Astrocyte of the spinal cord (primary cell): ENCODE data around the gene EFNB3.

ENCODE experiments used
- DNase-seq: peaks from one replicate; pipeline ENCODE4 v3.0.0; 2011; ENCODE audit warnings: low read depth, low spot score
- H3K4me3 ChIP-seq: 2 replicates; pipeline ENCODE4 v1.5.1; 2011; ENCODE audit warnings: low read depth, mild to moderate bottlenecking, low read length, moderate library complexity
- in situ Hi-C: cut with HindIII; loops from 2 replicates; pipeline ENCODE4 v1.10.0; 2017; ENCODE audit warnings: low sequenced_read_pairs
- TF ChIP-seq, protein P1 (sequence below): IDR thresholded peaks from 2 replicates; pipeline ENCODE4 v1.5.1; 2012; ENCODE audit warnings: low read depth, mild to moderate bottlenecking, low read length, inconsistent platforms

EFNB3 gene, protein sequence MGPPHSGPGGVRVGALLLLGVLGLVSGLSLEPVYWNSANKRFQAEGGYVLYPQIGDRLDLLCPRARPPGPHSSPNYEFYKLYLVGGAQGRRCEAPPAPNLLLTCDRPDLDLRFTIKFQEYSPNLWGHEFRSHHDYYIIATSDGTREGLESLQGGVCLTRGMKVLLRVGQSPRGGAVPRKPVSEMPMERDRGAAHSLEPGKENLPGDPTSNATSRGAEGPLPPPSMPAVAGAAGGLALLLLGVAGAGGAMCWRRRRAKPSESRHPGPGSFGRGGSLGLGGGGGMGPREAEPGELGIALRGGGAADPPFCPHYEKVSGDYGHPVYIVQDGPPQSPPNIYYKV

DNA sequence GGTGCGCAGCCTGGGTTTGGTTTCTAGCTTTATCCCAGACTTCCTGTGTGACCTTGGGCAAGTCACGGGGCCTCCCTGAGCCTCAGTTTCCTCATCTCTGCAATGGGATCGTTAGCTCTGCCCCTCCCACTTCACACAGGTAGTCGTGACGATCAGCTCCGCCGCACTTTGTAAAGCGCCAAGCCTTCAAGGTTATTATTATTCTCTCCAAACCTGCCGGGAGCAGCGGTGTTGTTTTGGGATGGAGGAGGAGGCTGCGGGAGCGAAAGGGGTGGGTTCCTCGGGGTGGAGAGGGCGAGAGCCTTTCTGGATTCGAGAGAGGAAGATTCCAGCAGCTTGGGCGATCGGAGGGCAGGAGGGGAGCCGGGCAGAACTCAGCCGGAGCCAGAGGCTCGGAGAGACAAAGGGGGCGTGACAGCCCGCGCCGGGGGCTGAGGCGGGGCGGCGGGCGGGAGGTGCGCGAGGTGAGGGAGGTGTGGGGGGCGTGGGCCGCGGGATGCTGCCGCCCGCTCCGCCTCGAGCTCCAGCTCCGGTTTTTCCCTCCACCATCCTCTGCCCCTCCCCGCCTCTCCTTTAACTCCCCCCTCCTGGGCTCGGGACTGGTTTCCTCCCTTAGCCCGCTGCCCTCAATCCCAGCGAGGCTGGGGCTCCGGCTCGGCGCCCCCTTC, at the start of gene EFNB3:
Gene EFNB3, plus strand, starts transcription at position 602 of the 668 bp plus-strand sequence. CDS start 397 bp downstream, outside the sequence.
- DNase-seq, result peak; percentile 13
- TF ChIP-seq, protein P1, sequence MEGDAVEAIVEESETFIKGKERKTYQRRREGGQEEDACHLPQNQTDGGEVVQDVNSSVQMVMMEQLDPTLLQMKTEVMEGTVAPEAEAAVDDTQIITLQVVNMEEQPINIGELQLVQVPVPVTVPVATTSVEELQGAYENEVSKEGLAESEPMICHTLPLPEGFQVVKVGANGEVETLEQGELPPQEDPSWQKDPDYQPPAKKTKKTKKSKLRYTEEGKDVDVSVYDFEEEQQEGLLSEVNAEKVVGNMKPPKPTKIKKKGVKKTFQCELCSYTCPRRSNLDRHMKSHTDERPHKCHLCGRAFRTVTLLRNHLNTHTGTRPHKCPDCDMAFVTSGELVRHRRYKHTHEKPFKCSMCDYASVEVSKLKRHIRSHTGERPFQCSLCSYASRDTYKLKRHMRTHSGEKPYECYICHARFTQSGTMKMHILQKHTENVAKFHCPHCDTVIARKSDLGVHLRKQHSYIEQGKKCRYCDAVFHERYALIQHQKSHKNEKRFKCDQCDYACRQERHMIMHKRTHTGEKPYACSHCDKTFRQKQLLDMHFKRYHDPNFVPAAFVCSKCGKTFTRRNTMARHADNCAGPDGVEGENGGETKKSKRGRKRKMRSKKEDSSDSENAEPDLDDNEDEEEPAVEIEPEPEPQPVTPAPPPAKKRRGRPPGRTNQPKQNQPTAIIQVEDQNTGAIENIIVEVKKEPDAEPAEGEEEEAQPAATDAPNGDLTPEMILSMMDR, result no peak
- in situ Hi-C loops, result no loop called here
- peak within 1 kb of the TSS; percentile 33 for H3K4me3 ChIP-seq

DNA sequence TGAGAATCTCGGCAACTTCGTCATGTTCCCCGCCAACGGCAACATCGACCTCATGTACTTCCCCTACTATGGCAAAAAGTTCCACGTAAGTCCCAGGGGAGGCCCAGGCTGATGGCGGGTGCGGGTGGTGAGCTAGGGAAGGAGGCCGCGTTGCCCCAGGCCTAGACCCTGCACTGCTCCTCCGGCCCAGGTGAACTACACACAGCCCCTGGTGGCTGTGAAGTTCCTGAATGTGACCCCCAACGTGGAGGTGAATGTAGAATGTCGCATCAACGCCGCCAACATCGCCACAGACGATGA, 49.5 kb upstream of the EFNB3 start:
- no peak overlapping the region for H3K4me3 ChIP-seq
- TF ChIP-seq, protein P1, result no peak
- in situ Hi-C loops, result no loop called here
- no peak for DNase-seq

DNA sequence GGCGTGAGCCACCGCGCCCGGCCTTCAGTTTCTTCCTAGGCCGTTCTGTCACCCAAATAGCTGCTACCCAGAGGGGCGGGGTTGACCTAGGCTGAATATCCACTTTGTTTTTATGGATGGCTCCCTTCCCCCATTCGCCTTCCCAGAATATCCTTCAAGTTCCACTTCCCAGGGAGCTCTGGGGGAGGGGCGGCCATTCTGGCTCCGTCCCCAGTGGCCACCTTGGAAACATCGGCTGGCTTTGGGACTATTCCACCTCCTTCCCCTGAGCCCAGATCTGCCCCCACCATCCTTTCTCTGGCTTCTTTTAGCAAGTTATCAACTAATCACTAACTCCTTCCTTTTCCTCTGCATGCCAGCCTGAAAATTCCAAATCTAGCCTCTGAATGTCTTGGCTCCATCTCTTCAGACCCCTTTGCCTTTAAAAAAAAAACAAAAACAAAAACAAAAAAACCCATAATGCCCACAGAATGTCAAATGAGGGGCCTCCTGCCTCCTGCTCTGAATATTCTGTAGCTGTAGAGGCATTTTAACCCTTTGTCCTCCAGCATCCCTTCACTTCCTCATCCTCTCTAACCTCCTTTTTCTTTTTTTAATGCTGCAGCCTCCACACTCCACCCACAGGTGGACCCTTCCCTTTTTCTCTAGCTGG, 47.9 kb upstream of the EFNB3 start:
- H3K4me3 ChIP-seq, result no peak overlapping the region
- no peak for DNase-seq
- TF ChIP-seq, protein P1, result no peak
- in situ Hi-C loops, result no loop called here

DNA sequence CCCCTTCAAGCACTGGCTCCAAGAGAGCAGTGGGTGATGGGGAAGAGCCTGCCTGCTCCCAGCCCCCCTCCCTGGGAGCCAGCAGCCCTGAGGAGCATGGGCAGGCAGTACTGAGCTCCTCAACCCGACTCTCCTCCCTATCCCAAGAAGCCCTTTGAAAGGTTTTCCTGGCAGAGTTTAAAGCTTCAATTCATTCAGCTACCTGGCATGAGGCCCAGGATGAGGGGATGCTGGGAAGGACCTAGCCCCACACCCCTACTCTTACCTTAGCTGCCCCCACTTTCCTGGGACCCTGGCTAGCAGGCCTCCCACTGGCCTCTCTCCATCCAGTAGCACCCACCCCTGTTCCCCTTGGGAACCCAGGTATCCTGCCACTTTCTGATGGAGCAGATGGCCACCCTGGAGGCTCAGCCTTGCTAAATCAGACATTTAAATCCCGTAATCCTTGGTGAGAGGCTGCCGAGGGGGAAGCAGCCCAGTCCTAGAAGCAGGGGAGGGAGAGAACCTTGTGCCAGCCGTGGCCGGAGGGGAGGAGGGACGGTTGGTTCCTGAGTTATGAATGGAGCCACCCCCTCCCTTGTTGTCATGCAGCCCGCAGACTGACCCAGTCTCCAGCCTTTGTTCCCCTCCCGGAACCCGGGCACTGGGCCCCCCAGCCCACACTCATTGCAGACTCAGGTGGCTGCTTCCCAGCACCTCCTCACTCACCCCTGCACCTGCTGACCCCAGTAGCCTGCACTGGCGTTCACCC, 37.2 kb upstream of the EFNB3 start:
- no peak for DNase-seq
- H3K4me3 ChIP-seq, result no peak overlapping the region
- TF ChIP-seq, protein P1, result no peak
- in situ Hi-C loops, result no loop called here

DNA sequence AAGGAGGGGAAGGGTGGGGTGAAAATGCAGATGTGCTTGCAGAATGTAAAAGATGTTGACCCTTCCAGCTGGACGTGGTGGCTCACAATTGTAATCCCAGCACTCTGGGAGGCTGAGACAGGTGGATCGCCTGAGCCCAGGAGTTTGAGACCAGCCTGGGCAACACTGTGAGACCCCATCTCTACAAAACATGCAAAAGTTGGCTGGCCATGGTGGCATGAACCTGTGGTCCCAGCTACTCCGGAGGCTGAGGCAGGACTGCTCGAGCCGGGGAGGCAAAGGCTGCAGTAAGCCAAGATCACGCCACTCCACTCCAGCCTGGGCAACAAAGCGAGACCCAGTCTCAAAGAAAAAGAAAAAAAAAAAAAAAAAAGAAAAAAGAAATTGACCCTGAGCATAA, 36.5 kb upstream of the EFNB3 start:
- in situ Hi-C loops, result no loop called here
- H3K4me3 ChIP-seq, result no peak overlapping the region
- DNase-seq, result no peak
- TF ChIP-seq, protein P1, result no peak

DNA sequence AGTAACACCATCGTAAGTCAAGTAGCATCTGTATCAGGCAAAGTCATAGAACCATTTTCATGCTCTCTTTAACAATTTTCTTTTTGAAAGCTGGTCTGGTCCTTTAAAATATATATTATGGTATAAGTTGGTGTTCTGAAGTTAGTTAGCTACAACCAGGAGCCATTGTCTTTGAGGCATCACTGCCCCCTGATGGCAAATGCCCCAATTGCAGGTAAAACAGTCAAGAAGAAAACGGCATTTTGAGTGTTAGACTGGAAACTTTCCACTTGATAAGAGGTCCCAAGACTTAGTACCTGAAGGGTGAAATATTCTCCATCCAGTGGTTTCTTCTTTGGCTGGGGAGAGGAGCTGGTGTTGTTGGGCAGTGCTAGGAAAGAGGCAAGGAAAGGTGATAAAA, 31.8 kb upstream of the EFNB3 start:
- H3K4me3 ChIP-seq, result no peak overlapping the region

More for the DNA sequence above, 31.8 kb upstream of the EFNB3 start:
- TF ChIP-seq, protein P1, result peak; percentile 39
- in situ Hi-C loops, result no loop called here
- DNase-seq, result no peak
